ENCODE measurements around the gene PSMA7. TPM values are rescaled to one million over a fixed set of nuclear protein-coding genes. Genes with fewer than 3 reads are reported as not detected.

PSMA7 gene
- total RNA-seq, 2 donors from 2014 or later, result 174 to 176 TPM

DNA sequence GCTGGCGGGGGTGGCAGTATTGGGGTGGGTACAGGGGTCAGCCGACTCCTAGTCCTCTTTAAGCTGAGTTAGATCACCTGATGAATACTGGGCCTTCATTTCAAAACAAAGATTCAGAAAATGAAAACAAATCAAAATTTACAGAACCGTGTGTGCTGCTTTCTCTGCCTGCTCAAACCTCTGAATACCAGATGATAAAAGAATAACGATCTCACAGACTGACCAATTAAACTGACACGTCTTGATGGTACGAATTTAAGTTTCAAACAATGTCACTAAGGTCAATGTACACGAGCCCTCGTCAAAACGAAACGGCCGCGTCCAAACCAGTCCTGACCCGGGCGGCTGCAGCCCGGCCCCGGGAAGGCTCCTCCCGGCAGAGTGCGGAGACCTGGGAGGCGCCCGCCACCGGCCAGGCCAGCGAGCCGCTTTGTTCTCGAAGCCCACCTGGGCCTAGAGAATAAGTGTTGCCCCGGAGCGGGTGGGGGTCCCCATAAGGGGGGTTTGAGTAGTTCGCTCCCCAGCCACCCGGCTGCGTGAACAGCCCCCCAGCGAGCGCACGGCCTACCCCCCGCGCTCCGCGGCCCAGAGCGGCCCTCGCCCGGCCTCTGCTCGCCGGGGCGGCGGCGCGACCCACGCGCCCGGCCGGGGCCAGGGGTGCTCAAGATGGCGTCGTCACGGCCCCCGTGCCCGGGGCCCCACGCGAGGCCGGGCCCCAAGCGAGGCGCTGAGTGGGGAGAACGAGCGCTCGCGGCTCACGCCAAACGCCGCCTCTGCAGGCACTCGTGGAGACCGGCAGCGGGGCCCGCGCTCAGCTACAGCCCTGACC, 728 bp downstream of the PSMA7 start:
- WGBS, 2 donors, result 0% methylated on average over 12 to 24 of the region's 71 CpGs
- H3K36me3 ChIP-seq (replicated peaks in 1 of 2; ENCODE audit: insufficient read depth in 1 of 2, low read depth in 2 of 2), result peaks cover 13 to 17% of the 10 kb centered on the region in 2 donors
- TF ChIP-seq POLR2A (IDR thresholded peaks at IDR 0.05), result no peak
- TF ChIP-seq, protein P1, sequence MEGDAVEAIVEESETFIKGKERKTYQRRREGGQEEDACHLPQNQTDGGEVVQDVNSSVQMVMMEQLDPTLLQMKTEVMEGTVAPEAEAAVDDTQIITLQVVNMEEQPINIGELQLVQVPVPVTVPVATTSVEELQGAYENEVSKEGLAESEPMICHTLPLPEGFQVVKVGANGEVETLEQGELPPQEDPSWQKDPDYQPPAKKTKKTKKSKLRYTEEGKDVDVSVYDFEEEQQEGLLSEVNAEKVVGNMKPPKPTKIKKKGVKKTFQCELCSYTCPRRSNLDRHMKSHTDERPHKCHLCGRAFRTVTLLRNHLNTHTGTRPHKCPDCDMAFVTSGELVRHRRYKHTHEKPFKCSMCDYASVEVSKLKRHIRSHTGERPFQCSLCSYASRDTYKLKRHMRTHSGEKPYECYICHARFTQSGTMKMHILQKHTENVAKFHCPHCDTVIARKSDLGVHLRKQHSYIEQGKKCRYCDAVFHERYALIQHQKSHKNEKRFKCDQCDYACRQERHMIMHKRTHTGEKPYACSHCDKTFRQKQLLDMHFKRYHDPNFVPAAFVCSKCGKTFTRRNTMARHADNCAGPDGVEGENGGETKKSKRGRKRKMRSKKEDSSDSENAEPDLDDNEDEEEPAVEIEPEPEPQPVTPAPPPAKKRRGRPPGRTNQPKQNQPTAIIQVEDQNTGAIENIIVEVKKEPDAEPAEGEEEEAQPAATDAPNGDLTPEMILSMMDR (IDR thresholded peaks at IDR 0.05), result no peak
- H3K4me3 ChIP-seq, result peak overlapping the region; percentile 2 to 27
- H3K27me3 ChIP-seq, result no peaks in the 10 kb centered on the region
- ATAC-seq, result peak; percentile 10
- peak in 2 of 4 donors; percentile 36 to 40 for DNase-seq
- H3K4me1 ChIP-seq, result peaks cover 34% of the 10 kb centered on the region
- peak overlapping the region; percentile 92 to 98 (median 92) for H3K27ac ChIP-seq
- intact Hi-C loops (cut with DNase I), result no loop called here
- H3K9me3 ChIP-seq, result no peaks in the 10 kb centered on the region

DNA sequence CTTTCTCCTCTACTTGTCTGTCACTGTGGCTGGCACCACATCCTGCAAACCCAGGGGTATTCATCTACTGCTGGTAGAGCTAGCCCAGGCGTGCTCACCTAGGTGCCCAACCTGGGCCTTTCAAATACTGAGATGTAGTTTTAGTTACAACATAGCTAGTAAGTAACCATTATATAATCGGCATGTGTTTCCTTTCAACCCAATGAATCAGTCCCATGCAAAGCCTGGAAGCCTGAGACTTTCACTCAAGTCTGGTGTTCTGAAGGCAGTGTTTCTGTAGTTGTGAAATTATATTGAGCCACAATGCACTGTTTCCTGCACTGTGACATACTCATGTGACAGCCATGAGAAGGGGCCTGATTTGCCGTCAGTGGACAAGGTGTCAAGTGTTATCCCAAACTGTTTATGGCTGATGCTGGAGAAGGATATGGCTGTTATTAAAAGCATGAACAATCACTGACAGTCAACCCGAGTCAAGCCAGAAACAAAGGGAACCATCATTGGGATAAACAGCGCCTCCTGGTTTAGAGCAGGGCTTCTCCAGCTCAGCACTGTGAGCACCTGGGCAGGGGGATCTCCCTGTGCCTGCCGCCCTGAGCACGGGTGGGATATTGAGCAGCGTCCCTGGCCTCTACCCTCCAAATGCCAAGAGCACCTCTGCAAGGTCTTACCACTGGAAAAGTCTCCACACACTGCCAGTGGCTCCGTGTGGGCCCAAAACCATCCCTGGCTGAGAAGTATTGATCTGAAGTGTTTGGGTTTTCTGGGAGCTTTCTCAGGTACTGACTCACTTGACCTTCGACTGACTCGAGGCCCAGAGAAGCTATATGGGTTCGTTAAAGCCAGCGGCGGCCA, 1.6 kb downstream of the PSMA7 start:
- WGBS, 2 donors, result 15% methylated on average over 14 of the region's 14 CpGs
- Histone ChIP-seq H3K27me3 (no peaks in the 10 kb centered on the region), H3K9me3 (no peaks in the 10 kb centered on the region), H3K4me1 (peaks cover 34% of the 10 kb centered on the region), H3K4me3 (peak overlapping the region; percentile 2 to 27), H3K27ac (peak overlapping the region; percentile 92 to 98 (median 92)), H3K36me3 (replicated peaks in 1 of 2; ENCODE audit: insufficient read depth in 1 of 2, low read depth in 2 of 2) (peaks cover 13 to 20% of the 10 kb centered on the region in 2 donors)
- intact Hi-C loops (cut with DNase I), result no loop called here
- TF ChIP-seq, protein P1 (IDR thresholded peaks at IDR 0.05), result peak in 4 of 7 experiments; percentile 21 to 32 (median 24)
- TF ChIP-seq POLR2A (IDR thresholded peaks at IDR 0.05), result no peak
- DNase-seq (peak in 3 of 4 donors; percentile 22 to 39 (median 34)), ATAC-seq (no peak)

DNA sequence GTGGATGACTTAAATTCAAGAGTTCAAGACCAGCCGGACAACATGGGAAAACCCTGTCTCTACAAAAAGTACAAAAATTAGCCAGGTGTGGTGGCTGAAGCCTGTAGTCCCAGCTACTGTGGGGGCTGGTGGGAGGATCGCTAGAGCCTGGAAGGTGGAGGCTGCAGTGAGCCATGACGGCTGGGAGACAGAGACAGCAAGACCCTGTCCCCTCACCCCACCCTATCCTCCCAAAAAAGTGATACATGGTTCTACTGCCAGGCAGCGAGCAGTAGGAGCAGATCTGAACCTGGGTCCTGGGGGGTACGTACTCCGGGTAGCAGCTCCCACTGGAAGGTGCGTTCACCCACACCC, 2.2 kb downstream of the PSMA7 start:
- Histone ChIP-seq H3K36me3 (replicated peaks in 1 of 2; ENCODE audit: insufficient read depth in 1 of 2, low read depth in 2 of 2) (peaks cover 13 to 24% of the 10 kb centered on the region in 2 donors), H3K4me3 (no peak overlapping the region), H3K9me3 (no peaks in the 10 kb centered on the region), H3K27me3 (no peaks in the 10 kb centered on the region), H3K4me1 (peaks cover 34% of the 10 kb centered on the region), H3K27ac (peak overlapping the region; percentile 92 to 98 (median 92))
- intact Hi-C loops (cut with DNase I), result no loop called here
- DNase-seq, result no peak
- WGBS, 2 donors, result 67 to 90% methylated on average over 7 of the region's 7 CpGs
- ATAC-seq, result no peak
- TF ChIP-seq POLR2A (IDR thresholded peaks at IDR 0.05), result no peak
- TF ChIP-seq, protein P1 (IDR thresholded peaks at IDR 0.05), result no peak

DNA sequence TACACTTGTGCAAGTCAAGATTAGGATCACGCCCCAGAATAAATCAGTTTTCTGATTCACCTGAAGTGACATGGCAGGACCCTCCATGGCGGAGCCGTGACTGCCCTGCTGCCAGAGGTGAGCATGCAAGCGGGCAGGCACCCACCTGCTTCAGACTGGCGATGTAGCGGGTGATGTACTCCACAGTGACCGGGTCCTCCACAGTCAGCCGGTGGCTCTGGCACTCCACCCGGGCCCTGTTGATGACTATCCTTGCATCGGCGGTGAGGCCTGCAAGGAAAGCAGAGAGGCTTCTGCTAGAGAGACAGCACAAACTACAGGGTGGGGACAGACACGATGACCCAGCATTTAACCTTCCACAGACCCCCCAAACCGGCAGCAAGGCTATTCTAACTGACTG, 3.6 kb downstream of the PSMA7 start:
- DNase-seq (no peak), ATAC-seq (no peak)
- peaks cover 13 to 31% of the 10 kb centered on the region in 2 donors for H3K36me3 ChIP-seq (replicated peaks in 1 of 2; ENCODE audit: insufficient read depth in 1 of 2, low read depth in 2 of 2)
- no peaks in the 10 kb centered on the region for H3K9me3 ChIP-seq
- WGBS, 2 donors, result 84 to 88% methylated on average over 13 of the region's 13 CpGs
- H3K27me3 ChIP-seq, result no peaks in the 10 kb centered on the region
- no peak overlapping the region for H3K27ac ChIP-seq
- TF ChIP-seq, protein P1 (IDR thresholded peaks at IDR 0.05), result no peak
- no peak for TF ChIP-seq POLR2A (IDR thresholded peaks at IDR 0.05)
- no peak overlapping the region for H3K4me3 ChIP-seq
- peaks cover 26% of the 10 kb centered on the region for H3K4me1 ChIP-seq
- intact Hi-C loops (cut with DNase I), result loop anchor here (5.0 kb wide), 1 partner anchor 112 kb away; no protein-coding TSS in a partner anchor

Measured in body of pancreas (tissue), 4 donors.